HepG2 (cell line): ENCODE results near the gene COA5. TPM values are rescaled to one million over a fixed set of nuclear protein-coding genes. Genes with fewer than 3 reads are reported as not detected.
A peak's percentile ranks its signal among the peaks of the same experiment; 100 is the strongest.

ENCODE experiments used
- ATRX ChIP-seq: sonication (generic); formaldehyde crosslinking; IDR thresholded peaks from 2 replicates; pipeline ENCODE4 v1.4.0; 2020; ENCODE audit warnings: missing genetic modification reagents, borderline replicate concordance
- CHD2 ChIP-seq: IDR thresholded peaks from 2 replicates; pipeline ENCODE4 v1.6.1; 2011; ENCODE audit warnings: low read depth, low read length, improper control_type of control experiment
- HNF4A ChIP-seq: sonication (generic); formaldehyde crosslinking; IDR thresholded peaks from 2 replicates; pipeline ENCODE4 v1.4.0; 2020; ENCODE audit warnings: missing genetic modification reagents
- NCOR1 ChIP-seq: fragments of 200-600 bp; sonication (generic); IDR thresholded peaks from 2 replicates; pipeline ENCODE4 v1.7.0; 2017; ENCODE audit warnings: antibody characterized with exemption, low read length, borderline replicate concordance
- NR2C2 ChIP-seq: sonication (generic); formaldehyde crosslinking; IDR thresholded peaks from 2 replicates; pipeline ENCODE4 v1.4.0; 2020; ENCODE audit warnings: missing genetic modification reagents, mild to moderate bottlenecking, moderate library complexity, borderline replicate concordance
- NR2F2 ChIP-seq: IDR thresholded peaks from 2 replicates; pipeline ENCODE4 v1.6.1; 2012; ENCODE audit warnings: low read depth, inconsistent platforms, borderline replicate concordance
- NR2F6 ChIP-seq, 2 experiments: IDR thresholded peaks; 2 replicates each; pipeline ENCODE4 v1.6.1; 2016; ENCODE audit warnings: antibody characterized with exemption in 1 of 2, mild to moderate bottlenecking in 1 of 2
- POLR2AphosphoS2 ChIP-seq: IDR thresholded peaks from 2 replicates; pipeline ENCODE4 v1.6.1; 2011; ENCODE audit warnings: low read depth, low read length, improper control_type of control experiment
- SETDB1 ChIP-seq: sonication (generic); formaldehyde crosslinking; IDR thresholded peaks from 2 replicates; pipeline ENCODE4 v1.5.1; 2020; ENCODE audit warnings: missing genetic modification reagents, mild to moderate bottlenecking, borderline replicate concordance
- SP1 ChIP-seq, 2 experiments: fragments of 450-650 bp in 1 of 2; sonication (generic) in 1 of 2; formaldehyde crosslinking in 1 of 2; IDR thresholded peaks; 2 replicates each; pipeline versions ENCODE4 v1.4.0 to v1.6.1; 2016 to 2020; ENCODE audit warnings: missing genetic modification reagents in 1 of 2
- TAF15 ChIP-seq: fragments of 200-400 bp; formaldehyde crosslinking; IDR thresholded peaks from one replicate; pipeline ENCODE4 v1.6.1; 2018; ENCODE audit warnings: mild to moderate bottlenecking, low read depth, low read length; ENCODE audit not compliant: poor library complexity, severe bottlenecking
- TOE1 ChIP-seq: sonication (generic); formaldehyde crosslinking; IDR thresholded peaks from 2 replicates; pipeline ENCODE4 v1.4.0; 2020; ENCODE audit warnings: mild to moderate bottlenecking, missing genetic modification reagents
- ZGPAT ChIP-seq: IDR thresholded peaks from 2 replicates; pipeline ENCODE4 v1.6.1; 2016; ENCODE audit warnings: mild to moderate bottlenecking
- ZNF296 ChIP-seq: sonication (generic); formaldehyde crosslinking; conservative IDR thresholded peaks from 2 replicates; pipeline ENCODE4 v1.5.0; 2020; ENCODE audit warnings: mild to moderate bottlenecking, missing genetic modification reagents
- ZNF33A ChIP-seq: sonication (generic); formaldehyde crosslinking; IDR thresholded peaks from 2 replicates; pipeline ENCODE4 v1.5.1; 2020; ENCODE audit warnings: missing genetic modification reagents, mild to moderate bottlenecking, moderate library complexity, borderline replicate concordance
- ZNF503 ChIP-seq: sonication (generic); formaldehyde crosslinking; IDR thresholded peaks from 2 replicates; pipeline ENCODE4 v1.4.0; 2020; ENCODE audit warnings: missing genetic modification reagents
- ZNF569 ChIP-seq: sonication (generic); formaldehyde crosslinking; IDR thresholded peaks from 2 replicates; pipeline ENCODE4 v1.5.0; 2020; ENCODE audit warnings: mild to moderate bottlenecking, missing genetic modification reagents, moderate library complexity, borderline replicate concordance
- ZNF572 ChIP-seq: sonication (generic); formaldehyde crosslinking; IDR thresholded peaks from 2 replicates; pipeline ENCODE4 v1.5.1; 2020; ENCODE audit warnings: mild to moderate bottlenecking, missing genetic modification reagents
- ZNF672 ChIP-seq: sonication (generic); formaldehyde crosslinking; IDR thresholded peaks from 2 replicates; pipeline ENCODE4 v1.8.1; 2022; ENCODE audit warnings: missing genetic modification reagents
- ZNF724P ChIP-seq: sonication (generic); formaldehyde crosslinking; IDR thresholded peaks from 2 replicates; pipeline ENCODE4 v1.8.0; 2022; ENCODE audit warnings: missing genetic modification reagents, borderline replicate concordance
- ZNF747 ChIP-seq: sonication (generic); formaldehyde crosslinking; IDR thresholded peaks from 2 replicates; pipeline ENCODE4 v1.8.1; 2023; ENCODE audit warnings: missing genetic modification reagents, mild to moderate bottlenecking, borderline replicate concordance
- ZNF784 ChIP-seq: sonication (generic); formaldehyde crosslinking; IDR thresholded peaks from 2 replicates; pipeline ENCODE4 v1.5.1; 2020; ENCODE audit warnings: missing genetic modification reagents, mild to moderate bottlenecking, borderline replicate concordance
- ZNF816 ChIP-seq: sonication (generic); formaldehyde crosslinking; IDR thresholded peaks from 2 replicates; pipeline ENCODE4 v1.8.0; 2022; ENCODE audit warnings: missing genetic modification reagents, mild to moderate bottlenecking, borderline replicate concordance
- ZSCAN22 ChIP-seq: sonication (generic); formaldehyde crosslinking; IDR thresholded peaks from 2 replicates; pipeline ENCODE4 v1.4.0; 2020; ENCODE audit warnings: mild to moderate bottlenecking, missing genetic modification reagents
- ZSCAN25 ChIP-seq: sonication (generic); formaldehyde crosslinking; IDR thresholded peaks from 2 replicates; pipeline ENCODE4 v1.8.0; 2022; ENCODE audit warnings: mild to moderate bottlenecking, missing genetic modification reagents
- ZSCAN5A ChIP-seq: sonication (generic); formaldehyde crosslinking; IDR thresholded peaks from 2 replicates; pipeline ENCODE4 v1.8.0; 2022; ENCODE audit warnings: mild to moderate bottlenecking, missing genetic modification reagents, borderline replicate concordance
- polyA plus RNA-seq, 8 experiments: library from polyadenylated mRNA; depleted of rRNA in 3 of 8; stranded (reverse) in 7 of 8; unstranded in 1 of 8; fragments of >200 nt; fragmentation: Illumina TruSeq in 4 of 8; extraction: Trizol in 4 of 8; gene quantifications; 2 replicates each; pipeline versions ENCODE4 v1.2.1 to v1.2.3, GENCODE V29; 2011 to 2016; ENCODE audit warnings: low read depth in 4 of 8, missing spikeins in 1 of 8, mixed read lengths in 1 of 8; ENCODE audit not compliant: insufficient read depth in 1 of 8
- total RNA-seq, 5 experiments: library from RNA; depleted of rRNA; stranded (reverse); fragments of >200 nt; fragmentation: Illumina TruSeq; extraction: Trizol; gene quantifications; 2 replicates each; pipeline ENCODE4 v1.2.3, GENCODE V29; 2016; ENCODE audit warnings: low read depth in 1 of 5

Gene COA5
- total and polyA plus RNA-seq, 2 of the 13 experiments (the other 11 are each of a cell fraction or from before 2014, with no cell fraction given) = 43.6 to 64.5 TPM

GRCh38 chr2:98601532-98602132, 6.7 kb downstream of the COA5 start (continued):
- no peak for TF ChIP-seq TOE1 (CRISPR knock-in tag)
- TF ChIP-seq NR2F6 (IDR thresholded peaks at IDR 0.05) = no peak
- TF ChIP-seq NR2F6 (CRISPR knock-in tag; IDR thresholded peaks at IDR 0.05) = peak; percentile 53; the same call in 1 of the 2 replicates
- TF ChIP-seq ZNF672 (CRISPR knock-in tag) = no peak
- no peak; the same call in 1 of the 2 replicates for TF ChIP-seq CHD2
- no peak for TF ChIP-seq NR2F2
- TF ChIP-seq NR2C2 (CRISPR knock-in tag) = no peak
- TF ChIP-seq HNF4A = no peak
- no peak for TF ChIP-seq ATRX
- no peak for TF ChIP-seq SP1 (IDR thresholded peaks at IDR 0.05)
- no peak for TF ChIP-seq SP1 (CRISPR knock-in tag; IDR thresholded peaks at IDR 0.05)
- no peak for TF ChIP-seq ZNF33A (CRISPR knock-in tag)
- TF ChIP-seq SETDB1 (CRISPR knock-in tag) = no peak
- TF ChIP-seq ZSCAN22 (CRISPR knock-in tag) = no peak
- TF ChIP-seq ZNF724P = no peak
- TF ChIP-seq ZNF784 = no peak
- no peak for TF ChIP-seq ZNF747 (CRISPR knock-in tag)
- no peak for TF ChIP-seq ZSCAN5A (CRISPR knock-in tag)
- TF ChIP-seq POLR2AphosphoS2 = no peak
- TF ChIP-seq NCOR1 = no peak
- no peak for TF ChIP-seq TAF15
- 0 out of 2 replicates have a peak, but pooled peaks have one; percentile 58 for TF ChIP-seq ZNF572 (CRISPR knock-in tag)
- no peak for TF ChIP-seq ZGPAT (CRISPR knock-in tag)
- TF ChIP-seq ZNF503 = no peak
- no peak for TF ChIP-seq ZNF816 (CRISPR knock-in tag)
- no peak for TF ChIP-seq ZNF569 (CRISPR knock-in tag)
- no peak for TF ChIP-seq ZNF296 (CRISPR knock-in tag)
- TF ChIP-seq ZSCAN25 (CRISPR knock-in tag) = no peak
